A673 (cell line): ENCODE measurements around the gene MRPS17. TPM values are rescaled to one million over a fixed set of nuclear protein-coding genes. Genes with fewer than 3 reads are reported as not detected.
"Not testable (repeated sequence)": the region's sequence is repeated elsewhere in the genome, so short reads cannot be mapped to it uniquely, and the experiment has no call there.

Experiments used
- BruUV-seq: library from RNA; stranded (reverse); fragments of 400-500 nt; replicated peaks from 2 replicates; lab custom pipeline; 2021; lab: Mats Ljungman, UMichigan
- CTCF ChIA-PET: fragments of 300-600 bp; sonication (Branson Sonifier 250); formaldehyde crosslinking; loops from one replicate; lab custom pipeline; 2022; ENCODE audit warnings: antibody characterized with exemption; lab: Charles Lee
- POLR2A ChIA-PET: fragments of 300-600 bp; sonication (Branson Sonifier 250); formaldehyde crosslinking; loops from one replicate; lab custom pipeline; 2022; ENCODE audit warnings: antibody characterized with exemption; ENCODE audit not compliant: low non-redundant PET; lab: Charles Lee
- DNase-seq: peaks from one replicate; pipeline ENCODE4 v3.0.0-alpha.2; 2015; ENCODE audit warnings: low spot score
- H3K27ac ChIP-seq: fragments of 200-600 bp; sonication (generic); 2 replicates; pipeline ENCODE4 v1.5.1; 2016; ENCODE audit warnings: mixed run types, low read depth, mild to moderate bottlenecking, mixed read lengths, antibody characterized with exemption, low read length; ENCODE audit not compliant: poor library complexity, severe bottlenecking
- H3K27me3 ChIP-seq: fragments of 200-600 bp; sonication (generic); replicated peaks from 2 replicates; pipeline ENCODE4 v1.6.1; 2017; ENCODE audit warnings: mixed run types, low read depth, mild to moderate bottlenecking, mixed read lengths, antibody characterized with exemption, low read length; ENCODE audit not compliant: insufficient read depth, poor library complexity
- H3K36me3 ChIP-seq: fragments of 200-600 bp; sonication (generic); 2 replicates; pipeline ENCODE4 v1.6.1; 2016; ENCODE audit warnings: mixed run types, mild to moderate bottlenecking, mixed read lengths, antibody characterized with exemption, low read length; ENCODE audit not compliant: insufficient read depth, poor library complexity, severe bottlenecking
- H3K4me1 ChIP-seq: fragments of 200-600 bp; sonication (generic); 2 replicates; pipeline ENCODE4 v1.6.1; 2017; ENCODE audit warnings: mixed run types, mild to moderate bottlenecking, mixed read lengths, antibody characterized with exemption, low read length; ENCODE audit not compliant: insufficient read depth, poor library complexity, severe bottlenecking
- H3K4me3 ChIP-seq: fragments of 200-600 bp; sonication (generic); 2 replicates; pipeline ENCODE4 v1.5.1; 2016; ENCODE audit warnings: low read depth, mixed run types, mild to moderate bottlenecking, mixed read lengths, low read length; ENCODE audit not compliant: poor library complexity, severe bottlenecking
- H3K9me3 ChIP-seq: fragments of 200-600 bp; sonication (generic); 2 replicates; pipeline ENCODE4 v1.6.1; 2016; ENCODE audit warnings: mixed run types, low read depth, mild to moderate bottlenecking, mixed read lengths, antibody characterized with exemption, low read length; ENCODE audit not compliant: poor library complexity, severe bottlenecking
- EZH2 ChIP-seq: fragments of 200-600 bp; sonication (generic); IDR thresholded peaks from 2 replicates; pipeline ENCODE4 v1.6.1; 2017; ENCODE audit warnings: borderline replicate concordance, low read depth, mild to moderate bottlenecking, mixed read lengths, antibody characterized with exemption, low read length; ENCODE audit not compliant: poor library complexity, severe bottlenecking
- intact Hi-C: fragments of 100-400 bp; cut with micrococcal nuclease; formaldehyde crosslinking; loops from one replicate; pipeline ENCODE4 v1.10.0; 2022; ENCODE audit not compliant: unreplicated experiment
- total RNA-seq: library from RNA; stranded (reverse); gene quantifications from 2 replicates; pipeline ENCODE4 v1.2.3, GENCODE V29; 2021
- TF ChIP-seq, protein P1 (sequence below): fragments of 300-800, 200-600 bp; sonication (generic); conservative IDR thresholded peaks from 2 replicates; pipeline ENCODE4 v1.5.1; 2017; ENCODE audit warnings: low read depth, mild to moderate bottlenecking, antibody characterized with exemption, low read length, moderate library complexity, mixed read lengths

MRPS17 gene
- total RNA-seq, 1 experiment from 2014 or later, result 29.1 TPM

DNA sequence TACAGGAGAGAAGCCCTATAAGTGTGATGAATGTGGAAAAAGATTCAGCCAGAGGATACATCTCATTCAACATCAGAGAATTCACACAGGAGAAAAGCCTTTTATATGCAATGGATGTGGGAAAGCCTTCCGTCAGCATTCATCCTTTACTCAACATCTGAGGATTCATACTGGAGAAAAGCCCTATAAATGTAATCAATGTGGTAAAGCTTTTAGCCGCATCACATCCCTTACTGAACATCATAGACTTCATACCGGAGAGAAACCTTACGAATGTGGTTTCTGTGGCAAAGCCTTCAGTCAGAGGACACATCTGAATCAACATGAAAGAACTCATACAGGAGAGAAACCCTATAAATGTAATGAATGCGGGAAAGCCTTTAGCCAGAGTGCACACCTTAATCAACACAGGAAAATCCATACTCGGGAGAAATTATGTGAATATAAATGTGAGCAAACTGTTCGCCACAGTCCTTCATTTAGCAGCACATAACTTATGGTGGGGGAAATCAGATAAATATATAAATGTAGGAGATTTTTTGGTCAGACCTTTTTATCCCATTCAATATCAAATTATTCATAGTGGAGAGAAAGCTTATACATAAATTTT lies 12.1 kb upstream of the MRPS17 start:
- Histone ChIP-seq H3K36me3 (no peaks in the 10 kb centered on the region), H3K27ac (no peak overlapping the region), H3K9me3 (peaks cover 24% of the 10 kb centered on the region), H3K27me3 (no peaks in the 10 kb centered on the region), H3K4me3 (no peak overlapping the region), H3K4me1 (no peaks in the 10 kb centered on the region)
- BruUV-seq, result no TSS peak
- intact Hi-C loops, result no loop called here
- CTCF ChIA-PET, result no interaction called here
- POLR2A ChIA-PET, result no interaction called here
- TF ChIP-seq, protein P1, sequence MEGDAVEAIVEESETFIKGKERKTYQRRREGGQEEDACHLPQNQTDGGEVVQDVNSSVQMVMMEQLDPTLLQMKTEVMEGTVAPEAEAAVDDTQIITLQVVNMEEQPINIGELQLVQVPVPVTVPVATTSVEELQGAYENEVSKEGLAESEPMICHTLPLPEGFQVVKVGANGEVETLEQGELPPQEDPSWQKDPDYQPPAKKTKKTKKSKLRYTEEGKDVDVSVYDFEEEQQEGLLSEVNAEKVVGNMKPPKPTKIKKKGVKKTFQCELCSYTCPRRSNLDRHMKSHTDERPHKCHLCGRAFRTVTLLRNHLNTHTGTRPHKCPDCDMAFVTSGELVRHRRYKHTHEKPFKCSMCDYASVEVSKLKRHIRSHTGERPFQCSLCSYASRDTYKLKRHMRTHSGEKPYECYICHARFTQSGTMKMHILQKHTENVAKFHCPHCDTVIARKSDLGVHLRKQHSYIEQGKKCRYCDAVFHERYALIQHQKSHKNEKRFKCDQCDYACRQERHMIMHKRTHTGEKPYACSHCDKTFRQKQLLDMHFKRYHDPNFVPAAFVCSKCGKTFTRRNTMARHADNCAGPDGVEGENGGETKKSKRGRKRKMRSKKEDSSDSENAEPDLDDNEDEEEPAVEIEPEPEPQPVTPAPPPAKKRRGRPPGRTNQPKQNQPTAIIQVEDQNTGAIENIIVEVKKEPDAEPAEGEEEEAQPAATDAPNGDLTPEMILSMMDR, result no peak
- TF ChIP-seq EZH2, result no peak
- no peak for DNase-seq

DNA sequence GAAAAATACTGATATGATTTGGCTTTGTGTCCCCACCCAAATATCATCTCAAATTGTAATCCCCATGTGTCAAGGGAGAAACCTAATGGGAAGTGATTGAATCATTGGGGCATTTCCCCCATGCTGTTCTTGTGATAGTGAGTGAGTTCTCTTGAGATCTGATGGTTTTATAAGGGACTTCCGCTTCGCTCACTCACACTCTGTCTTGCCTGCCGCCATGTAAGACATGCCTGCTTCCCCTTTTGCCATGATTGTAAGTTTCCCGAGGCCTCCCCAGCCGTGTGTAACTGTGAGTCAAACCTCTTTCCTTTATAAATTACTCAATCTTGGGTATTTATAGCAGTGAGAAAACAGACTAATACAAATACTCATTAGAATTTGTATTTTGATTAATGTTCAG lies 5.1 kb upstream of the MRPS17 start:
- POLR2A ChIA-PET, result no interaction called here

DNA sequence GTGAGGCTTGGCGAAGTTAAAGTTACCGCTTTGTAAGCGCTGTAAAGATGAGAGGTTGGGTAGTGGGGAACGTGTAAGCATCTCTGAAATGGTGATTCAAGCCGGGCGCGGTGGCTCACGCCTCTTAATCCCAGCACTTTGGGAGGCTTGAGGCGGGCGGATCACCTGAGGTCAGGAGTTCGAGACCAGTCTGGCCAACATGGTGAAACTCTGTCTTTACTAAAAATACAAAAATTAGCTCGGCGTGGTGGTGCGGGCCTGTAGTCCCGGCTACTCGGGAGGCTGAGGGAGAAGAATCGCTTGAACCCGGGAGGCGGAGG lies 635 bp downstream of the MRPS17 start:
- POLR2A ChIA-PET, result not testable (repeated sequence)

More for the DNA sequence above, 5.1 kb upstream of the MRPS17 start:
- Histone ChIP-seq H3K4me1 (no peaks in the 10 kb centered on the region), H3K9me3 (no peaks in the 10 kb centered on the region), H3K27ac (no peak overlapping the region), H3K27me3 (no peaks in the 10 kb centered on the region), H3K36me3 (no peaks in the 10 kb centered on the region), H3K4me3 (no peak overlapping the region)
- CTCF ChIA-PET, result no interaction called here
- BruUV-seq, result no TSS peak
- TF ChIP-seq EZH2, result no peak
- TF ChIP-seq, protein P1, result no peak
- intact Hi-C loops, result no loop called here
- no peak for DNase-seq

More for the DNA sequence above, 635 bp downstream of the MRPS17 start:
- BruUV-seq, CTCF ChIA-PET, DNase-seq, H3K27me3 ChIP-seq, intact Hi-C loops, H3K4me1 ChIP-seq, H3K9me3 ChIP-seq: not testable (repeated sequence)
- peak overlapping the region; percentile 53 for H3K4me3 ChIP-seq
- H3K36me3 ChIP-seq, result peaks cover 25% of the 10 kb centered on the region
- H3K27ac ChIP-seq, result peak overlapping the region; percentile 58
